OCI-M2 (cell line): ENCODE measurements around the gene GABRD.

Experiments used
- DNase-seq: peaks from one replicate; lab custom pipeline; 2025; ENCODE audit not compliant: unreplicated experiment; lab: John Stamatoyannopoulos, UW

The GABRD gene

DNA sequence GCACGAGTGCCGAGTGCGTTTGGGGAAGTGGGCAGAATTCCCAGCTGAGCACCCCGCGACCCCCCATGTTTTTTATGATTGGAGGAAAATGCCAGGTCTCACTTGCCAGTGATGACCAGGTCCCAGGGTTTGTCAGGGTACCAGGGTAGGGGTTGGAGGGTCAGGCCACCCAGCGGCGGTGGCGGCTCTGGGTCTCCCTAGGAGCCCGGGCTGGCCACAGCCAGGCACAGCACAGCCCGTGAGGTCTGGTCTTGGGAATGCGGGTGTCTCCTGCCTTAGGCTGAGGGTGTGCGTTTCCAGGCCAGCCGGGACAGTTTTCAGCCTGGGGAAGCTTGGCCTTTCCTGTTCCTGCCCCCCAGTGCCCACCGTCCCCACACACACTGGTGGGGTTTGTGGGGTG is 53.7 kb downstream of the GABRD start:
- no peak for DNase-seq

DNA sequence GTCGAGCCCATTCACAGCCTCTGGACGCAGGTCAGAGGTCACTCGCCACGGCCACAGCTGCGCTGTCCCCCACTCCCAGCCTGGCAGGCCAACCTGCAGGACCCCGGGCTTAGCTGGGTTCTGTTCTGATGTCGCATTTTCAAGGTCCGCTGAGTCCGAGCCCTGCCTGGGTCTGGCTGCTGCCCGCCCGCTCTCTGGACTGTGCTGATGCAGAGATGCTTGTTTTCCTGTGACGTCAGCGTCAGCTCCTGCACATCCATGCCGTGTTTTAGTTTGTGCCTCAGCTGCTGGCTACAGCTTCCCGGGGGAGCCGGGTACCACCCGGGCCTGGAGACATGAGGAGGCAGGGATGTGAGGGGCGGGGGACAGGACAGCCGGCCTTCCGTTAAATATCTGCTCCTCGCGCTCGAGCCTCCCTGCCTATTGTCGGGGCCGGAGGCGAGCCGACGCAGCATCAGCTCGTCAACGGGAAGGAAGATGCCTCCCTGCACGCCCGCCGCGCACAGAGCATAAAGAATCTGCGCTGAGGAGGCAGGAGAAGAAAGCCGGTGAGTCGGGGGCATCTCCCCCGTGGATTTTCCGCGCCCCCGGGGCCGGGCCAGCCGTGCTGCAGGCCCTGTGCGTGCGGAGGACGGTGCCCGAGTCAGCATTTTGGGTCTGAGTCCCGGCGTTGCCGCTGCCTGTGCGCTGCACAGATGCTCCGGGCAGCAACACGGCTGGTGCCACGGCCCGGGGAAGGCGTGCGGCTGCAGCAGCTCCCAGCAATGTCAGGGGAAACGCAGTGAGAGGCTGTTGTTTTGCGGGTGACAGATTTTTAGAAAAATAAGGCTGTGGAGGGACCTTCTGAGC is 54.5 kb downstream of the GABRD start:
- DNase-seq: no peak

DNA sequence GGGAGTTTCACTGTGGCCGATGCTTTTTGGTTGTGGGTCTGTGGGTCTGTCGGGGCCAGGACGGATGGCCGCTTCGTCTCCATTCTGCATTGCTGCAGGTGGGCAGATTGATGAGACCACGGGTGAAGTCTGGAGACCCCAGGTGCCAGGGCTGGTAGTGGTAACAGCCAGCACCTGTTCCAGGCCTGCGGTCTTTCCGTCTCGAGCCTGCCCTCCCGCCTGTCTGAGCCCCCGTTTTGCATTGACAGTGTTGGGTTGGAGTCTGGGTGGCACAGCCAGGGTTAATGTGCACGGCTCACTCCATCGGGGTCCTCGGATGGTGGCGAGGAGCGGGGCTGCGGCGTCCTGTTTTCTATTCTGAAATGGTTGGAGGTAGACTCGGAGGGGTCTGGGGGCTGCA is 55.3 kb downstream of the GABRD start:
- DNase-seq: no peak

DNA sequence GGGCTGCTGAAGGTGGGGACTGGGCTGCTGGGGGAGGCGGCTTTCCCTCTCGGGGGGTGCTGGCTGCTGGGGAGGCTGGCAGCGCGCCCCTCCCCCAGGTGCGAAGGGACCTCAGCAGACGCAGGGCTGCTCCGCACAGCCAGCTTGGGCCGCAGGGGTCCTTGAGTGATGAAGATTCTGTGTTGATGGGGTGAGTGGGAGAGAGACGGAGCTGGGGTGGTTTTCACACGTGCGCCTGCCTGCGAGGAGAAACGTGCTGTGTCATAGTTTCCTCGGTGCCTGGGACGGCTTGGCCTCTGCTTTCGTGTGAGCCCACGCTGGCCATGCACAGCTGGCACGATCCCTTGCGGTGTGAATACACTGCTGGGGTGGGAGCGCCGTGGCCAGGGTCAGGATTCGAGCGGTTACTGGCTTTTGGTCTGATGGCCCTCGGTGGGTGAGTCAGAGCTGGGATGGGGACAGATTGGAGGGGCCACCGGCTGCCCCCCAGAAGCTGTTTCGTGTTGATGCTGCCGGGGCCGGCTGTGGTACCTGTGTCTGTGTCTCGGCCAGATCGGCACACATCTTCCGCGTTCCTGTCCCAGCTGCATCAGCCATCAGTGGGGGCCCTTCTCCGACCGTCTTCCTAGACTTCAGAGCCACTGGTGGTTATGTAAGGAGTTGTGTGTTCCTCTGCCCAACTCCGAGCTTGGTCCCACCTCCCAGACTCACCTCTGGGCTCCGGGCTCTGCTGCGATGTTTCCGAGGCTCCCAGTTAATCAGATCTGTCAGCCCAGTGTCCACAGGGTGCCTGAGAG is 56.0 kb downstream of the GABRD start:
- no peak for DNase-seq

DNA sequence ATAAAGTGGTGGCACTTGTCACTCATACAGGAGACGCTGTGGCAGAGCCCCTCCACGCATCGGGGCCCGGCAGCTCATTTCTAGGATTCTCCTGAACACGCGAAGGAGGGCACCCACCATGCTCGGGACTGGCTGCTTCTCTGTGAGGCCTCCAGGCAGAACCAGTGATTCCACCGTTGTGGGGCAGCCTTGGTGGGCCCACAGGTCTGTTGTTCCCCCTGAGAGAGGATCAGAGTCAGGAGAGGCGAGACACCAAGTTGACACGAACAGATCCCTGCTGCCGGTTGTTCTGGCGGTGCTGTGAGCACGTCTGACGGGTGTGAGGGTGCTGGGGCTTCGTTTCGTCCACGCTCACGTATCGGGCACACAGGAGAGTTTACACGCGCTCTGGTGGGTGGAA is 57.7 kb downstream of the GABRD start:
- DNase-seq: no peak

DNA sequence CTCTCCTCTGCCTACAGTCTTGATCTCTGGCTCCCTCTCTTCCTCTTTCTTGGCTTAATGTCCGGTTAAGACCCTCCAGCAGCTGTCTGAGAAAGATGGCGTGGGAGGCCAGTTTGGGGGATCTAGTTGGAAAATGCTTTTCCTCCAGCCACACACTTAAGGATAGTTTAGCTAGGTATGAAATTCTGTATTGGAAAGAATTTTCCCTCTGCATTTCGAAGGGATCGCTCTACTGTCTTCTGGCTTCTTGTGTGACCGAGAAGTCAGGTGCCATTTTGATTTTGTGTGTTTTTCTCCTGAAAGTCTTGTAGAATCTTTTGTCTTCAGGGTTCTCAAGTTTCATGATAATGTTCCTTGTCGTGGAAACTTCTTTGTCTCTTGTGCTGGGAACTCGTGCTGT is 59.0 kb downstream of the GABRD start:
- DNase-seq: no peak

DNA sequence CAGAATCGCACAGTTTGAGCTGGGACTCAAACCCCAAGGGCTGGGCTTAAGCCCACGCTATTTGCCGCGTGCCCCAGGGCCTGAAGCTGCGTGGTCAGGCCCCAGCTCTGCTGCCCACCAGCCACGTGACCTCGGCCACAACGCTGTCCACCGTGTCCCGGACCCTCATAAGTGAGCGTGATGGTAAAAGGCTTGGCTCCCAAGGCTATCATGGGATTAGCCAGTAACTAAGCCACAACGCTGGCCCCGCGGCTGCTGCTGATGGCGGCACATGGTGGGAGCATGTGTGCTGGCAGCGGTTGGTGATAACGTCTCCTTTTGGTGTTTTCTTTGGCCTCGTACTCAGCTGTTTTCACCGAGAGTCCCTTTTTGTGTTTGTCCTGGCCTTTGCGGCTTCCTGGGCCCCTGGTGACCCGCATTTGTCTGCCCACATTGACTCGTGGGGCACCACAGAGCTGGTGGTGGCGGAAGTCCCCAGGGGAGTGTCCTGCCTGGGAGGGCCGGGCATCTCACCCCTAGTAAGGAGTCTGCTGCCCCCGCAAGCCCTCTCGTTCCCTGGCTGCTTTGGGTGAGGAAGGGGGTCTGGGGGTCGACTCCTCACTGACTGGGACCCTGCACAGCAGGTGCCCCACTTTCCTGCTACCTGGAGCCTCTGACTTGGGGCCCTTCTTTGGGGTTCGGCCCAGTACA is 60.4 kb downstream of the GABRD start:
- DNase-seq: no peak

DNA sequence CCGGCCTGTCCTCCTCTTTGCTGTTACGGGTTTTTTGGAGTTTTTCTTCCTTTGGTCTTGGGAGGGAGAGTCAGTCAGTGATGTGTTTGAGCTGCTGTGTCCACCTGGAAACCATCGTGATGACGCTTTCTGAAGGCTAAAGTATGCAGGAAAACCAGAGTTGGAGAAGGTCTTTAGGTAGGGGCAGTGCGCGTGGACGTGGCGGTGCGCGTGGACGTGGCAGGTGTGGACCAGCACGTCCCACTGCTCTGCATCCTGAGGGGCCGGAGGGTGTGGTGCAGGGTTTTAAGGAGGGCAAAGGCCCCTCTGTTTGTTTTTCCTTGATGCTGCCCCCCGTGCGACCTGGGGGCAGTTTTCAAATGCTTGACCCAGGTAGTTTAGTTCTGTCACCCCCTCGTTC is 61.0 kb downstream of the GABRD start:
- no peak for DNase-seq
